SK-N-SH treated with all-trans-retinoic acid at 6 μM for 48 hours (cell line): ENCODE results near the gene ZNF529.

ENCODE experiments used
- ESRRG ChIP-seq: fragments of 250-450 bp; sonication (Bioruptor Pico); IDR thresholded peaks from 2 replicates; pipeline ENCODE4 v1.6.1; 2021; ENCODE audit warnings: mild to moderate bottlenecking
- OSR1 ChIP-seq: fragments of 250-450 bp; sonication (Bioruptor Pico); IDR thresholded peaks from 2 replicates; pipeline ENCODE4 v1.8.0; 2022; ENCODE audit warnings: moderate library complexity, mild to moderate bottlenecking, inconsistent platforms
- ZNF8 ChIP-seq: fragments of 450-650 bp; formaldehyde crosslinking; IDR thresholded peaks from 2 replicates; pipeline ENCODE4 v1.5.0; 2020; ENCODE audit warnings: mild to moderate bottlenecking, moderate library complexity
- TF ChIP-seq, protein P1 (sequence below): fragments of 250-450 bp; sonication (Bioruptor Pico); IDR thresholded peaks from 2 replicates; pipeline ENCODE4 v1.8.0; 2020; ENCODE audit warnings: mild to moderate bottlenecking, moderate library complexity, borderline replicate concordance

DNA sequence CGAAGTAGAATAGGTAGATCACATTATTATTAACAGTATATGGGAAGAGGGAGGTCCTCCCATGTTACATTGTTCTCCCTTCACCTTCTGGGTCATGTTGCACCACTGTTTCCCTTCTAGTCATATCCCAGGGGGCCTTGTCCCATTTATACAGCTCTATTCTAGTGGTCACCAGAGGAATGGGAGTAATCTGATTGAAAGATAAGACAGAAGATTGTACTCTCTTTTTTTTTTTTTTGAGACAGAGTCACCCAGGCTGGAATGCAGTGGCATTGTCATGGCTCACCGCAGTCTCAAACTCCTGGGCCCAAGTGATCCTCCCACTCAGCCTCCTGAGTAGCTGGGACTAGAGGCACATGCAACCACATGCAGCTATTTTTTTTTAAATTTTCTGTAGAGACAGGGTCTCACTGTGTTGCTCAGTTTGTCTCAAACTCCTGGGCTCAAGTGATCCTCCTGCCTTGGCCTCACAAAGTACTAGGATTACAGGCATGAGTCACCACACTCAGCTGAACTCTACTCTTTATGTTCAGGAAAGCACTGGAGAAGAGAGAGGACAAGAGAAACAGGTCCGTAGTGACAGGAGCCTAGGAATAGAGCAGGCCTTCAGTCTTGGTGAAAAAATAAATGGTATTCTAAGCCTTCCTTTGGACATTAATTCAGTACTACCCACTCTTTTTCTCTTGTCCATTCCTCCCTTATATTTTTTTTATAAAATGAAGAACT, 4.3 kb upstream of the ZNF529 start:
- TF ChIP-seq OSR1: no peak
- TF ChIP-seq ZNF8 (CRISPR knock-in tag): no peak
- no peak for TF ChIP-seq ESRRG (CRISPR knock-in tag)
- TF ChIP-seq, protein P1, sequence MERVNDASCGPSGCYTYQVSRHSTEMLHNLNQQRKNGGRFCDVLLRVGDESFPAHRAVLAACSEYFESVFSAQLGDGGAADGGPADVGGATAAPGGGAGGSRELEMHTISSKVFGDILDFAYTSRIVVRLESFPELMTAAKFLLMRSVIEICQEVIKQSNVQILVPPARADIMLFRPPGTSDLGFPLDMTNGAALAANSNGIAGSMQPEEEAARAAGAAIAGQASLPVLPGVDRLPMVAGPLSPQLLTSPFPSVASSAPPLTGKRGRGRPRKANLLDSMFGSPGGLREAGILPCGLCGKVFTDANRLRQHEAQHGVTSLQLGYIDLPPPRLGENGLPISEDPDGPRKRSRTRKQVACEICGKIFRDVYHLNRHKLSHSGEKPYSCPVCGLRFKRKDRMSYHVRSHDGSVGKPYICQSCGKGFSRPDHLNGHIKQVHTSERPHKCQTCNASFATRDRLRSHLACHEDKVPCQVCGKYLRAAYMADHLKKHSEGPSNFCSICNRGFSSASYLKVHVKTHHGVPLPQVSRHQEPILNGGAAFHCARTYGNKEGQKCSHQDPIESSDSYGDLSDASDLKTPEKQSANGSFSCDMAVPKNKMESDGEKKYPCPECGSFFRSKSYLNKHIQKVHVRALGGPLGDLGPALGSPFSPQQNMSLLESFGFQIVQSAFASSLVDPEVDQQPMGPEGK: no peak
